ENCODE data around the gene KLK6.

DNA sequence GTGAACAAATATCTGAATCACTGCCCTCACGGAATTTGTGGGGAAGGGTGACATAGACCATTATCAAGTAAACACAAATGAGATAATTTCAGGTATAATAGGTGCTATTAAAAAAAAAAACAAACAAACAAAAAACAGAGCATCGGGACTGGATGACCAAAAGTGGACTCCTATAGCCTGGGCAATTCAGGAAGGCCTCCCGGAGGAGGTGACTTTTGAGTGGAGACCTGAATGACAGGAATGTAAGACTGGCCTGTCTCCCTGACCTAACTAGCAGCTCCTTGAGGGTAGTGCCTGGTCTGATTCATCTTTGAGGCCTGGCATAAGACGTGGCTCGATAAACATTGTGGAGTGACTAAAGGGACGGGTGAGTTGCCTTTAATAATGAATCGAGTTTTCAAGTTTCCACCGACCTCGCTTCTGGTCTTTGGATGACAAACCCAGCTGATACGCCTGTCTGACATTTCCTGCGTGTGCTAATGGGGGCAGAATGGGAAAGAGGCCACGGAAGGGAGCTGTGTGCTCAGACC, 43.3 kb upstream of the KLK6 start:
- TF ChIP-seq, protein P1, sequence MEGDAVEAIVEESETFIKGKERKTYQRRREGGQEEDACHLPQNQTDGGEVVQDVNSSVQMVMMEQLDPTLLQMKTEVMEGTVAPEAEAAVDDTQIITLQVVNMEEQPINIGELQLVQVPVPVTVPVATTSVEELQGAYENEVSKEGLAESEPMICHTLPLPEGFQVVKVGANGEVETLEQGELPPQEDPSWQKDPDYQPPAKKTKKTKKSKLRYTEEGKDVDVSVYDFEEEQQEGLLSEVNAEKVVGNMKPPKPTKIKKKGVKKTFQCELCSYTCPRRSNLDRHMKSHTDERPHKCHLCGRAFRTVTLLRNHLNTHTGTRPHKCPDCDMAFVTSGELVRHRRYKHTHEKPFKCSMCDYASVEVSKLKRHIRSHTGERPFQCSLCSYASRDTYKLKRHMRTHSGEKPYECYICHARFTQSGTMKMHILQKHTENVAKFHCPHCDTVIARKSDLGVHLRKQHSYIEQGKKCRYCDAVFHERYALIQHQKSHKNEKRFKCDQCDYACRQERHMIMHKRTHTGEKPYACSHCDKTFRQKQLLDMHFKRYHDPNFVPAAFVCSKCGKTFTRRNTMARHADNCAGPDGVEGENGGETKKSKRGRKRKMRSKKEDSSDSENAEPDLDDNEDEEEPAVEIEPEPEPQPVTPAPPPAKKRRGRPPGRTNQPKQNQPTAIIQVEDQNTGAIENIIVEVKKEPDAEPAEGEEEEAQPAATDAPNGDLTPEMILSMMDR (IDR thresholded peaks at IDR 0.05), result no peak
- TF ChIP-seq POLR2A (IDR thresholded peaks at IDR 0.05; ENCODE audit: low read depth), result no peak
